GM12865 (cell line): Measurements from ENCODE around the gene MAST2.

Source experiments
- DNase-seq: peaks from one replicate; pipeline ENCODE4 v3.0.0; 2010; ENCODE audit warnings: low read depth
- H3K4me3 ChIP-seq: 2 replicates; pipeline ENCODE4 v1.5.1; 2011; ENCODE audit warnings: mild to moderate bottlenecking, low read depth, low read length, control low read depth
- CTCF ChIP-seq: IDR thresholded peaks from 2 replicates; pipeline ENCODE4 v1.5.1; 2011; ENCODE audit warnings: low read length, control low read depth, low read depth, inconsistent platforms; ENCODE audit not compliant: insufficient read depth; ENCODE audit errors: missing control alignments

The MAST2 gene

DNA sequence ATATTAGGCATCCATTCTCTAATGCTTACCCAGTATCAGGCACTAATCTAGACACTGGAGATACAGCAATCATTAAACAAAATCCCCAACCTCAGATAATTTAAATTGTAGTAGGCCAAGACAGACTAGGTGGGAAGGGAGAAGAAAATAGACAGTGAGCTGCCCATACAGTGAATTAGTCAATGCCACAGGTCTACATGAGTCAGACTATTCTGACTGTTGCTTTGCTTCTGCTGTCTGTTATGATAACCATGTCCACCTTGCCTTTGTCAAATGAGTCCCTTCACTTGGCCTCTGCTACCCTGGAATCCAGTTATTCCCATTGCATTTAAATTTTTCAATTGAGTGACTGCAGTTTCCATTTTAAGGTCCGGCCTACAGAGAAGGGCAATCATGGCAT, 269.6 kb downstream of the MAST2 start:
- no peak overlapping the region for H3K4me3 ChIP-seq
- no peak for TF ChIP-seq CTCF
- DNase-seq, result no peak

DNA sequence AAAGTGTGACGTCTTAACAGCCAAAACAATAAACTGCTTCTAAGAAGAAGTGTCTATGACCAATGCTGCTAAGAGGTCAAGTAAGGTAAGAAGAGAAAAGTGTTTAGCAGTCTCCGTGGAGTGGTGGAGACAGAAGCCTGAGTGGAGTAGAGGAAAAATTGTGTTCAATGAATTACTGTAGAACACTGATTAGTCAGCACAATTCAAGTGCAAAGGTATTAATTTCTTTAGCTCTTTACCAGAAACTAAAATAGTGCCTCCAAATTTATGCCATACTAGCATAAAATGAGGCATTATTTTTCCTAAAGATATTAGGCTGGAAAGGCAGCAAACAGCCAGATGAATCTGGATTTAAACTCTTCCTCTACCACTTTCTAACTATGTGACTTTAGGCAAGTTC, 272.9 kb downstream of the MAST2 start:
- TF ChIP-seq CTCF, result no peak
- H3K4me3 ChIP-seq, result no peak overlapping the region
- no peak for DNase-seq

- no peak for TF ChIP-seq CTCF
- no peak overlapping the region for H3K4me3 ChIP-seq
- no peak for DNase-seq
Measured at GRCh38 chr1:46077644-46078043, 274.2 kb downstream of the MAST2 start.

- TF ChIP-seq CTCF, result no peak
- DNase-seq, result no peak
- H3K4me3 ChIP-seq, result no peak overlapping the region
Measured at GRCh38 chr1:46080257-46080656, 276.8 kb downstream of the MAST2 start.

DNA sequence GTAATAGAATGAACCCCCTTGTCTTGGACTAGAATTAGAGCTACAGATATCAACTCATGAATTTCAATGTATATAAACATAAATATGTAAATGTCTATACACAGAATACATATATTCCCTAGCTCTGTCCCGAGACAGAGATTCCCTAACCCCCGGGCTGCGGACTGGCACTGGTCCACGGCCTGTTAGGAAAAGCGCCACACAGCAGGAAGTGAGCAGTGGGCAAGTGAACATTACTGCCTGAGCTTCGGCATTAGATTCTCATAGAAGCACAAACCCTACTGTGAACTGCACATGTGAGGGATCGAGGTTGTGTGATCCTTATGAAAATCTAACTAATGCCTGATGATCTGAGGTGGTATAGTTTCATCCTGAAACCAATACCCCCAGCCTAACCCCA, 277.8 kb downstream of the MAST2 start:
- no peak overlapping the region for H3K4me3 ChIP-seq
- TF ChIP-seq CTCF, result no peak
- DNase-seq, result no peak

DNA sequence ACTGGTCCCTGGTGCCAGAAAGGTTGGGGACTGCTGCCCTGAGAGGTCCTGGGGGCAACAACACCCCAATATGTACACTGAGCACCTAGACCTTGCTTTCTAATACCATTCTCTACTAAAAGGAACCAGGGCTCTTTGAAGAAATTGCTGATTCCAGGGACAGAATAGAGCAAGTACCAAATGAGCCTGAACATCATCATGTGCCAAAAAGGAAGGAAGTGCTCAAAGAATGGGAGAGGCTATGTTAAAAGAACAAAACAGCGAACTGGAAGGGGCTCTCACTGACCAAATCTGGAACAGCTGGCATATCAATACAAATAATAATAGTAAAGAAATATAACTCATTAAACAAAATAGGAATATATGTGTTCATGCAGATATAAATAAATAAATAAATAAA, 278.2 kb downstream of the MAST2 start:
- no peak overlapping the region for H3K4me3 ChIP-seq
- no peak for TF ChIP-seq CTCF
- DNase-seq, result no peak

DNA sequence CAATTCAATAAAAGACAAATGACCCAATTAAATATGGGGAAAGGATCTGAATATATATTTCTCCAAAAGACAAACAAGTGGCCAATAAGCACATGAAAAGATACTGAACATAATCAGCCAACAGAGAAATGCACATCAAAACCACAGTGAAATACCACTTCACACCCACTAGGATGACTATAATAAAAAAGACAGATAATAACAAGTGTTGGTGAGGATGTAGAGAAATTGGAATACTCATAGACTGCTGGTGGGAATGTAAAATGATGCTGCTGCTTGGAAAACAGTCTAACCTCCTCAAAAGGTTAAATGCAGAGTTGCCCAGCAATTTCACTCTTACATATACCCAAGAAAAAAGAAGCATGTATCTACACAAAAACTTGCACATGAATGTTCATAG, 280.2 kb downstream of the MAST2 start:
- no peak overlapping the region for H3K4me3 ChIP-seq
- DNase-seq, result no peak
- TF ChIP-seq CTCF, result no peak
